Measurements from ENCODE around the gene RHBDL1. TPM values are rescaled to one million over a fixed set of nuclear protein-coding genes. Genes with fewer than 3 reads are reported as not detected.

The RHBDL1 gene
- total and polyA plus RNA-seq, 9 of the 15 experiments (the other 6 are each of a cell fraction or from before 2014, with no cell fraction given) = 0.03 to 5.6 (median 1.3) TPM; not detected in 1

DNA sequence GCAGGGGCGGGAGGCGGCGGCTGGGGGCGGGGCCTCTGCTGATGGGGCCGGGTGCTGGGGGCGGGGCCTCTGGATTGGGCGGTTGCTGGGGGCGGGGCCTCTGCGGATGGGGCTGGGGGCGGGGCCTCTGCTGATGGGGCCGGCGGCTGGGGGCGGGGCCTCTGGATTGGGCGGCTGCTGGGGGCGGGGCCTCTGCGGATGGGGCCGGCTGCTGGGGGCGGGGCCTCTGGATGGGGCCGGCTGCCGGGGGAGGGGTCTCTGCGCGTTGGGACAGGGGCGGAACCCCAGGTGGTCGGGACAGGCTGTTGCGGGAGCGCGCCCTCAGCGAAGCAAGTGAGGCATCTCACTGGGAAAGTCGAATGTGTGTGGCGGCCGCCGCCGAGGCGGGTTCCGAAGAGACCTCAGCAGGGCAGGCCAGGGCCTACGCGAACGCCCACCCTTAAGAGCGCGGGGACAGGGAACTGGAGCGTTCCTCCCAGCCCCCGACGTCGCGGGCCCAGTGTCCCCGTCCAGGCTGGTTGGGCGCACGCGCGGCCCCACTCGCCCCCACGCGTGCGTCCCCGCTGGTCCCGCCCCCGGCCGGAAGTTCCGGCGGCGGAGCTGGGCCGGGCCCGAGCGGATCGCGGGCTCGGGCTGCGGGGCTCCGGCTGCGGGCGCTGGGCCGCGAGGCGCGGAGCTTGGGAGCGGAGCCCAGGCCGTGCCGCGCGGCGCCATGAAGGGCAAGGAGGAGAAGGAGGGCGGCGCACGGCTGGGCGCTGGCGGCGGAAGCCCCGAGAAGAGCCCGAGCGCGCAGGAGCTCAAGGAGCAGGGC, 4.5 kb downstream of the RHBDL1 start, which contains the start of gene STUB1 (continued):
- TF ChIP-seq, protein P1, sequence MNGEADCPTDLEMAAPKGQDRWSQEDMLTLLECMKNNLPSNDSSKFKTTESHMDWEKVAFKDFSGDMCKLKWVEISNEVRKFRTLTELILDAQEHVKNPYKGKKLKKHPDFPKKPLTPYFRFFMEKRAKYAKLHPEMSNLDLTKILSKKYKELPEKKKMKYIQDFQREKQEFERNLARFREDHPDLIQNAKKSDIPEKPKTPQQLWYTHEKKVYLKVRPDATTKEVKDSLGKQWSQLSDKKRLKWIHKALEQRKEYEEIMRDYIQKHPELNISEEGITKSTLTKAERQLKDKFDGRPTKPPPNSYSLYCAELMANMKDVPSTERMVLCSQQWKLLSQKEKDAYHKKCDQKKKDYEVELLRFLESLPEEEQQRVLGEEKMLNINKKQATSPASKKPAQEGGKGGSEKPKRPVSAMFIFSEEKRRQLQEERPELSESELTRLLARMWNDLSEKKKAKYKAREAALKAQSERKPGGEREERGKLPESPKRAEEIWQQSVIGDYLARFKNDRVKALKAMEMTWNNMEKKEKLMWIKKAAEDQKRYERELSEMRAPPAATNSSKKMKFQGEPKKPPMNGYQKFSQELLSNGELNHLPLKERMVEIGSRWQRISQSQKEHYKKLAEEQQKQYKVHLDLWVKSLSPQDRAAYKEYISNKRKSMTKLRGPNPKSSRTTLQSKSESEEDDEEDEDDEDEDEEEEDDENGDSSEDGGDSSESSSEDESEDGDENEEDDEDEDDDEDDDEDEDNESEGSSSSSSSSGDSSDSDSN (IDR thresholded peaks at IDR 0.05; ENCODE audit: borderline replicate concordance in 1 of 2, low read depth in 2 of 2, low read length in 2 of 2) = peak in 1 of 2 experiments; percentile 84; a peak in 2 of 4 replicates
- TF ChIP-seq ZBTB7A (IDR thresholded peaks at IDR 0.05; ENCODE audit: borderline replicate concordance, control insufficient read depth, low read depth, low read length) (peak; percentile 89), MYC (IDR thresholded peaks at IDR 0.05; ENCODE audit: low read depth, low read length) (peak; percentile 64; the same call in 1 of the 2 replicates), MYC (CRISPR knock-in tag; IDR thresholded peaks at IDR 0.05; ENCODE audit: borderline replicate concordance, low read depth) (no peak), ZNF589 (CRISPR knock-in tag; IDR thresholded peaks at IDR 0.05; ENCODE audit: low read depth) (no peak), TBP (optimal IDR thresholded peaks at IDR 0.05; ENCODE audit: low read depth, low read length) (peak; percentile 47), POLR2G (IDR thresholded peaks at IDR 0.05; ENCODE audit: low read depth, low read length) (peak; percentile 83), TOE1 (IDR thresholded peaks at IDR 0.05; ENCODE audit: borderline replicate concordance) (peak; percentile 56; the same call in 1 of the 2 replicates), TOE1 (CRISPR knock-in tag; IDR thresholded peaks at IDR 0.05; ENCODE audit: borderline replicate concordance, low read depth) (no peak)
- TF ChIP-seq, protein P2, sequence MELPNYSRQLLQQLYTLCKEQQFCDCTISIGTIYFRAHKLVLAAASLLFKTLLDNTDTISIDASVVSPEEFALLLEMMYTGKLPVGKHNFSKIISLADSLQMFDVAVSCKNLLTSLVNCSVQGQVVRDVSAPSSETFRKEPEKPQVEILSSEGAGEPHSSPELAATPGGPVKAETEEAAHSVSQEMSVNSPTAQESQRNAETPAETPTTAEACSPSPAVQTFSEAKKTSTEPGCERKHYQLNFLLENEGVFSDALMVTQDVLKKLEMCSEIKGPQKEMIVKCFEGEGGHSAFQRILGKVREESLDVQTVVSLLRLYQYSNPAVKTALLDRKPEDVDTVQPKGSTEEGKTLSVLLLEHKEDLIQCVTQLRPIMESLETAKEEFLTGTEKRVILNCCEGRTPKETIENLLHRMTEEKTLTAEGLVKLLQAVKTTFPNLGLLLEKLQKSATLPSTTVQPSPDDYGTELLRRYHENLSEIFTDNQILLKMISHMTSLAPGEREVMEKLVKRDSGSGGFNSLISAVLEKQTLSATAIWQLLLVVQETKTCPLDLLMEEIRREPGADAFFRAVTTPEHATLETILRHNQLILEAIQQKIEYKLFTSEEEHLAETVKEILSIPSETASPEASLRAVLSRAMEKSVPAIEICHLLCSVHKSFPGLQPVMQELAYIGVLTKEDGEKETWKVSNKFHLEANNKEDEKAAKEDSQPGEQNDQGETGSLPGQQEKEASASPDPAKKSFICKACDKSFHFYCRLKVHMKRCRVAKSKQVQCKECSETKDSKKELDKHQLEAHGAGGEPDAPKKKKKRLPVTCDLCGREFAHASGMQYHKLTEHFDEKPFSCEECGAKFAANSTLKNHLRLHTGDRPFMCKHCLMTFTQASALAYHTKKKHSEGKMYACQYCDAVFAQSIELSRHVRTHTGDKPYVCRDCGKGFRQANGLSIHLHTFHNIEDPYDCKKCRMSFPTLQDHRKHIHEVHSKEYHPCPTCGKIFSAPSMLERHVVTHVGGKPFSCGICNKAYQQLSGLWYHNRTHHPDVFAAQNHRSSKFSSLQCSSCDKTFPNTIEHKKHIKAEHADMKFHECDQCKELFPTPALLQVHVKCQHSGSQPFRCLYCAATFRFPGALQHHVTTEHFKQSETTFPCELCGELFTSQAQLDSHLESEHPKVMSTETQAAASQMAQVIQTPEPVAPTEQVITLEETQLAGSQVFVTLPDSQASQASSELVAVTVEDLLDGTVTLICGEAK (IDR thresholded peaks at IDR 0.05) = peak; percentile 83
- TF ChIP-seq, protein P2 (CRISPR knock-in tag; IDR thresholded peaks at IDR 0.05) = no peak

Measured in K562 (cell line).